Hematopoietic multipotent progenitor cell treated with erythropoietin and hydrocortisone succinate and interleukin-3 and kit ligand, for 15 days (in vitro differentiated cells): Measurements from ENCODE around the gene TANGO2.

Source experiments
- DNase-seq: peaks from one replicate; pipeline ENCODE4 v3.0.0-alpha.2; 2015; ENCODE audit warnings: low spot score

Gene TANGO2

GRCh38 chr22:19996694-19997384, 24.1 kb upstream of the TANGO2 start:
- DNase-seq: no peak

- no peak for DNase-seq
Measured at GRCh38 chr22:19997561-19998231, 23.2 kb upstream of the TANGO2 start.

GRCh38 chr22:19998232-19998951, 22.5 kb upstream of the TANGO2 start:
- DNase-seq: no peak

GRCh38 chr22:19998991-19999820, 21.7 kb upstream of the TANGO2 start:
- DNase-seq: no peak

GRCh38 chr22:20000246-20001081, 20.4 kb upstream of the TANGO2 start:
- DNase-seq: no peak

- DNase-seq: no peak
Measured at GRCh38 chr22:20001082-20001638, 19.8 kb upstream of the TANGO2 start.

GRCh38 chr22:20002128-20002527, 18.8 kb upstream of the TANGO2 start:
- DNase-seq: no peak

- no peak for DNase-seq
Measured at GRCh38 chr22:20002636-20003035, 18.3 kb upstream of the TANGO2 start.

- no peak for DNase-seq
Measured at GRCh38 chr22:20003304-20003703, 17.6 kb upstream of the TANGO2 start.

- DNase-seq: no peak
Measured at GRCh38 chr22:20004464-20004863, 16.4 kb upstream of the TANGO2 start.

GRCh38 chr22:20008221-20008995, 12.5 kb upstream of the TANGO2 start:
- no peak for DNase-seq

GRCh38 chr22:20009018-20009491, 11.9 kb upstream of the TANGO2 start:
- DNase-seq: no peak

- DNase-seq: no peak
Measured at GRCh38 chr22:20009582-20010306, 11.2 kb upstream of the TANGO2 start.

GRCh38 chr22:20010307-20011122, 10.4 kb upstream of the TANGO2 start:
- no peak for DNase-seq

- peak; percentile 48 for DNase-seq
Measured at GRCh38 chr22:20011123-20011992, 9.6 kb upstream of the TANGO2 start.

- DNase-seq: no peak
Measured at GRCh38 chr22:20011993-20012740, 8.7 kb upstream of the TANGO2 start.
